HL-60 (cell line): Measurements from ENCODE around the gene DDR1.

Experiments used
- CTCF ChIP-seq: IDR thresholded peaks from one replicate; pipeline ENCODE4 v1.5.1; 2011; ENCODE audit warnings: low read length, control low read depth, inconsistent platforms; ENCODE audit not compliant: insufficient read depth
- GABPA ChIP-seq: IDR thresholded peaks from 2 replicates; pipeline ENCODE4 v1.6.1; 2012; ENCODE audit warnings: low read depth
- POLR2AphosphoS5 ChIP-seq: IDR thresholded peaks from 2 replicates; pipeline ENCODE4 v1.6.1; 2012; ENCODE audit warnings: low read depth
- SPI1 ChIP-seq: IDR thresholded peaks from 2 replicates; pipeline ENCODE4 v1.6.1; 2012; ENCODE audit warnings: low read depth, mild to moderate bottlenecking, borderline replicate concordance

- no peak for TF ChIP-seq CTCF
- TF ChIP-seq GABPA = no peak
- TF ChIP-seq POLR2AphosphoS5 = no peak
- TF ChIP-seq SPI1 = no peak
Observed at GRCh38 chr6:30948811-30949210, 64.5 kb downstream of the DDR1 start.
